Measurements from ENCODE around the gene CTSW.
"Not testable (repeated sequence)": the region's sequence is repeated elsewhere in the genome, so short reads cannot be mapped to it uniquely, and the experiment has no call there.

Gene CTSW

GRCh38 chr11:65886826-65887722 is 7.4 kb downstream of the CTSW start:
- no peak for DNase-seq

GRCh38 chr11:65887723-65888162 is 8.1 kb downstream of the CTSW start:
- DNase-seq = no peak

- DNase-seq = peak; percentile 94
Observed at GRCh38 chr11:65888163-65888814, 8.7 kb downstream of the CTSW start, which contains the start of gene FIBP. Gene FIBP, minus strand, starts transcription at chr11:65888471. Its CDS starts 53 bp downstream, at chr11:65888418.

GRCh38 chr11:65890324-65891218 is 10.9 kb downstream of the CTSW start, which contains the start of gene CCDC85B:
Gene CCDC85B, plus strand, starts transcription at chr11:65890673. Its CDS starts 111 bp downstream, at chr11:65890784.
- DNase-seq = peak; percentile 97

- DNase-seq = no peak
Observed at GRCh38 chr11:65891219-65892136, 11.8 kb downstream of the CTSW start.

GRCh38 chr11:65892137-65892540 is 12.5 kb downstream of the CTSW start:
- not testable (repeated sequence) for DNase-seq

GRCh38 chr11:65892661-65893317 is 13.2 kb downstream of the CTSW start:
- no peak for DNase-seq

GRCh38 chr11:65894034-65894591 is 14.5 kb downstream of the CTSW start:
- DNase-seq = peak; percentile 35

GRCh38 chr11:65895482-65895981 is 15.9 kb downstream of the CTSW start:
- no peak for DNase-seq

- no peak for DNase-seq
Observed at GRCh38 chr11:65896034-65896999, 16.7 kb downstream of the CTSW start.

GRCh38 chr11:65897020-65897471 is 17.4 kb downstream of the CTSW start:
- DNase-seq = no peak

GRCh38 chr11:65898656-65899355 is 19.2 kb downstream of the CTSW start:
- DNase-seq = no peak

GRCh38 chr11:65899356-65900124 is 19.9 kb downstream of the CTSW start:
- peak; percentile 36 for DNase-seq

GRCh38 chr11:65900125-65900898 is 20.7 kb downstream of the CTSW start, which contains the start of gene FOSL1:
Gene FOSL1, minus strand, starts transcription at chr11:65900388. Its CDS starts 49 bp downstream, at chr11:65900339.
- peak; percentile 96 for DNase-seq

- DNase-seq = no peak
Observed at GRCh38 chr11:65900899-65901180, 21.2 kb downstream of the CTSW start.

GRCh38 chr11:65903068-65903481 is 23.4 kb downstream of the CTSW start:
- no peak for DNase-seq

- DNase-seq = no peak
Observed at GRCh38 chr11:65903715-65904114, 24.1 kb downstream of the CTSW start.

Data from CD4-positive, alpha-beta T cell treated with Interleukin-4 for 4 hours (primary cell).